Dedifferentiated amniotic fluid mesenchymal stem cell (primary cell): ENCODE results near the gene CHST2.

Experiments used
- DNase-seq: peaks from one replicate; pipeline ENCODE4 v3.0.0-alpha.2; 2016; ENCODE audit errors: extremely low spot score

Gene CHST2

GRCh38 chr3:143098032-143098764, 21.4 kb upstream of the CHST2 start:
- no peak for DNase-seq

DNA sequence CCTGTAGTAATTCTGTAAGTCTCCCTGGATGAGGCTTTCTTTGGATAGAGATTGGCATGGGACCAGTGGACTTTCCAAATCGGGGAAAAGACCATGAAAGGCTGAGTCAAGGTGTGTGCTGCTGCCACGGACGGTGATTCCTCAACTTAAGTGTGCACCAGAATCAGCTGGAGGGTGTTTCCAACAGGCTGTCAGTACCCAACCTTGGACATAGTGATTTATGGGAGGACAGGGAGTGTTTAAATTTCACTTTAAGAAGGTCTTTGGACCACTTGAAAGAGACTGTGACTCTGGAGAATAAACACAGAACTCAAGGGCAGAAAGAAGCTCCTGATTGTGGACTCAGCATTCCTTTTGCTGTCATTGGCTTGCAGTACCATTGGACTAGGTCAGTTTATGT, 20.4 kb upstream of the CHST2 start:
- no peak for DNase-seq

GRCh38 chr3:143099690-143100089, 19.9 kb upstream of the CHST2 start:
- DNase-seq = no peak

- DNase-seq = no peak
Observed at GRCh38 chr3:143100451-143100850, 19.1 kb upstream of the CHST2 start.

- DNase-seq = no peak
Observed at GRCh38 chr3:143101792-143102381, 17.7 kb upstream of the CHST2 start.

GRCh38 chr3:143103652-143104051, 15.9 kb upstream of the CHST2 start:
- DNase-seq = no peak

DNA sequence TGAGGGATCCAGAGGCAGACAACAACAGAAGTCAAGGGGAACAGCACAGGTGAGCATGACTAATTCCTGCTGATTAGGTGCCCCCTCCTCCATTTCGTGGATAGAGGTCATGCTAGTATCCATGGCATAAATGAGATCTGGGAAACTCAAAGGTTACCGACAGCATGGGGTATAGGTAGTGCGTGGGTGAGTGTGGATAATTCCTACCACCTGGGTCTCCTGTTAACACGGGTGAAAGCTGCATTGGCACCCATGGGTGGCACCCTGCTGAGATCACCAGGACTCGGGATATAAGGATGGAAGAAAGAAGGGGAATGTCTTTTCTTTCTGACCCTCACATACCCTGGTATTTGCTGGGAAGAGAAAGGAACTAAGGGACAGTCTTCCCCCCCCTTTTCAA, 14.4 kb upstream of the CHST2 start:
- no peak for DNase-seq

DNA sequence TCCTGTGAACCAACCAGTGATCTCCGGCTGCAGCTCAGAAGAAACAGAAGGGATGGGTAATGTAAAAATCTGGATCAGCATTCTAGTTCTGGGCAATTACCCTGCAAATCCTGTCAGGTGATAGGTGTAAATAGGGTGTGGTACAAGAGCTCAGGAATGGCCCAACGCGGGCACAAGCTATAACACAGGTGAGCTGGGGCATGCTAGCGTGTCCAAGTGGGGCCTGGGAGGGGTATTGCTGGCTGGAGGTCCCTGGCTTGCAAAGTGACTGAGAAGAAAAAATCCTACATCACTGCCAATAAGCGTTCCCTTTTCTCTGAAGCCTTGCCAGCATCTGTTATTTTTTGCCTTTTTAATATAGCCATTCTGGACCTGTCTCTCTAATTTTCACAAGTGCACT, 9.7 kb upstream of the CHST2 start:
- no peak for DNase-seq

- DNase-seq = no peak
Observed at GRCh38 chr3:143110371-143110770, 9.2 kb upstream of the CHST2 start.

- no peak for DNase-seq
Observed at GRCh38 chr3:143118630-143119008, 952 bp upstream of the CHST2 start.

- DNase-seq = no peak
Observed at GRCh38 chr3:143119974-143120715, 574 bp downstream of the CHST2 start.

DNA sequence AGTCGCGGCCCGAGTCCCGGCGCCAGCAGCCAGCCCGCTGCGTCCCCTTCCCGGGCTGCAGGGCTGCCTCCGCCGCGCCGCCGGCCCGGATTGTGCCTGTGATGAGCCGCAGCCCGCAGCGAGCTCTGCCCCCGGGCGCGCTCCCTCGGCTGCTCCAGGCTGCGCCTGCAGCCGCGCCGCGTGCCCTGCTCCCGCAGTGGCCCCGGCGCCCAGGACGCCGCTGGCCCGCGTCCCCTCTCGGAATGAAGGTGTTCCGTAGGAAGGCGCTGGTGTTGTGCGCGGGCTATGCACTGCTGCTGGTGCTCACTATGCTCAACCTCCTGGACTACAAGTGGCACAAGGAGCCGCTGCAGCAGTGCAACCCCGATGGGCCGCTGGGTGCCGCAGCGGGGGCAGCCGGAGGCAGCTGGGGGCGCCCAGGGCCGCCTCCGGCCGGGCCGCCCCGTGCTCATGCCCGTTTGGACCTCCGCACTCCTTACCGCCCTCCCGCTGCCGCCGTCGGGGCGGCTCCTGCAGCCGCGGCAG, 1.2 kb downstream of the CHST2 start:
- no peak for DNase-seq

- DNase-seq = no peak
Observed at GRCh38 chr3:143121241-143122088, 1.9 kb downstream of the CHST2 start.

DNA sequence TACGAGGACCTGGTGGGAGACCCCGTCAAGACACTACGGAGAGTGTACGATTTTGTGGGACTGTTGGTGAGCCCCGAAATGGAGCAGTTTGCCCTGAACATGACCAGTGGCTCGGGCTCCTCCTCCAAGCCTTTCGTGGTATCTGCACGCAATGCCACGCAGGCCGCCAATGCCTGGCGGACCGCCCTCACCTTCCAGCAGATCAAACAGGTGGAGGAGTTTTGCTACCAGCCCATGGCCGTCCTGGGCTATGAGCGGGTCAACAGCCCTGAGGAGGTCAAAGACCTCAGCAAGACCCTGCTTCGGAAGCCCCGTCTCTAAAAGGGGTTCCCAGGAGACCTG, 2.5 kb downstream of the CHST2 start:
- no peak for DNase-seq

DNA sequence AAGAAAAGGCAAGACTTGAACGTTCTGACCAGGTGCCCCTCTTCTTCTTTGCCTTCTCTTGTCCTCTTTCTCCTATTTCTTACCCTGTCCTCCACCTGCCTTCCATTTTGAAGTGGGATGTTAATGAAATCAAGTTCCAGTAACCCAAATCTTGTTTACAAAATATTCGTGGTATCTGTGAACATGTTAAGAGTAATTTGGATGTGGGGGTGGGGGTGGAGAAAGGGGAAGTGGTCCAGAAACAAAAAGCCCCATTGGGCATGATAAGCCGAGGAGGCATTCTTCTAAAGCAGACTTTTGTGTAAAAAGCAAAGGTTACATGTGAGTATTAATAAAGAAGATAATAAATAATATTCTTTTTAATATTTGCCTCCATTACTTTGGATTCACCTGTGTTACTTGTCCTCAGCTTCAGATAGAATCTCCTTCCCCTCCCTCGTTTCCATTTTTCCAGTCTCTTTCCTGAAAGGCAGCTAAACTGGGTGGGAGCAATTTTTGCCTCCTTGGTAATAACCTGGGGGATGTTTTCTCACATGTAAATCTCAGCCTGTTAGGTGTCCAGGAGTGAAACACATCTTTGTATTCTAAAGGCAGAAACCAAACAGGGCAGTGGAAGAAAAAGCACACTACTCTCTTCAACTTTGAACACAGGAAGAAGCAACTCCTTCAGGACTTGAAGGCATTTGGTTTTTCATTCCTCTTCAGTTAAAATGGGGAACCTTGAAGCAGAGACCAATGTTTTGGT, 3.2 kb downstream of the CHST2 start:
- no peak for DNase-seq

DNA sequence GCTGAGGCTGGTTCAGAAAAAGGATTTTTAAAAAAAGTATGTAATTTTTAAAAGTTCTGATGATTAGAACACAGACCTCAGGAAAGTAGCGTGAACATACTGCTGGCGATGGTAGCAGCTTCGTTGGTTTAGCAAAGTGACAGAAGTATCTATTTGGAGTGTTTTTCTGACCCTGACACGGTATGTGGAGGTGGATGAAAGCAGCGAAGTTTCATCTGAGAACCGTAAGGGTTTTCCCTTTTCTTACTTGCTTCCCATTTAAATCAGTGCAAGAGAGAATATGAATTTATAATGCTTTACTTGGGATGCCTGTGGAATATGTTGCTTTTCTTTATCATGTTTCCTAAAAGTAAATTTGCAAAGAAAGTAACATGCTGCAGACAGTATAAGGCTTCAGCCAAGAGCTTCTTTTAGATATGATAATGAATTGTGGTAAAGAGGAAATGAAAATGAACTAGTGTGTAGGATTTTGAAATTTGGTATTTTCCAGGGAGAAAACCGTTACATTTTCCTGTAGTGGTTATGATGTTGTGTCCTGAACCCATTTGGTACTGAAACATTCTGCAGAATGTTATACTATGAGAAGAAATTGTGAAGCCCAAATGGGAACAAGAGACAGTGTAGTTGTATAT, 3.9 kb downstream of the CHST2 start:
- no peak for DNase-seq

DNA sequence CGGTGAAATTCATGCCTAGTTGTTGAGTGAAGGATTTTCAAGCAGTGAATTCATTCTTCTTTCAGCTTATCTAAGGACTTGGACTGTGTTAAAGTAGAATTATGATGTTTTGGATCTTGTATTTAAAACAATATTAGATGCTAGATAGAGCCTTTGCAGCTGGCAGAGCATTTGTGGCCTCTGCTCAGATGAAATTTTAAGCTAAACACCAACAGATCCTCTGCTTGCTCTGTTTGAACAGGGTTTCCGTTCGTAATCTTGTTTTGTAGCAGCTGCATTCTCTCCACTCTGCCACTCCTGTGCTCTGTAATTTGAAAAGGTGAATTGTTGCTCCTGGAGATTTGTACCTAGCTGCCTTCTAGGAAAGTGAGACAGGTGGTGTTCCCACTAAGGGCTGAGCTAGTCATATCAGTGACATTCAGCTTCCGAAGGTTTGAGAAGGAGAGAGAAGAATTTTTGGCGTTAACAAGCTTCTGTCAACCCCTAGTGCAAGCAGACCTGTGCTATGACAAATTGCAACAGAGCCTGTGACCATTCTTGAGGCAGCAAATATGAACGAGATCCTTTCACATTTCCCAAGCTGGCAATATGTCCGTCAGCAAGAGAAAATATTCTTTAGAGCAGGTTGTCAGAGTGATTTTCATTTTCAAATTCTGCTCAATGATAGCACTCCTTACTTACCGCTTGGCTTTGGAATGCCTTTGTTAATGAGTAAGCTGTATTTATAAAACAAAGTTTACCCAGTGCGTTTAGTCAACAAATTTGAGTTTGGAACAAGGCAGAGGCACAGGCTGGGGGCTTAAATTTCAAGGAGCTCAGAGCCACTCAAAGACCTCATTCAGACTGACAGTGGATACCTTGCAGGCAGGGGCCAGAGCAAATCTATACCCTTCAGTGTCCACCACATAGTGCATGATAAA, 5.3 kb downstream of the CHST2 start:
- DNase-seq = no peak

- no peak for DNase-seq
Observed at GRCh38 chr3:143127801-143128200, 8.2 kb downstream of the CHST2 start.

GRCh38 chr3:143128227-143128955, 8.8 kb downstream of the CHST2 start:
- no peak for DNase-seq
